ENCODE results near the gene EIF2S2.

Gene EIF2S2

GRCh38 chr20:34047917-34048316 lies 64.1 kb downstream of the EIF2S2 start:
- Mint-ChIP-seq H3K36me3 (ENCODE audit: low read depth) (peaks cover 1% of the 10 kb centered on the region), H3K27me3 (ENCODE audit: low read depth) (no peaks in the 10 kb centered on the region), H3K4me1 (ENCODE audit: low read depth) (peaks cover 12% of the 10 kb centered on the region), H3K27ac (no peak overlapping the region), H3K4me3 (no peak overlapping the region), H3K9me3 (no peaks in the 10 kb centered on the region)

GRCh38 chr20:34047010-34047687 lies 64.9 kb downstream of the EIF2S2 start:
- no peak overlapping the region for H3K27ac Mint-ChIP-seq
- peaks cover 11% of the 10 kb centered on the region for H3K4me1 Mint-ChIP-seq (ENCODE audit: low read depth)
- H3K36me3 Mint-ChIP-seq (ENCODE audit: low read depth): no peaks in the 10 kb centered on the region
- no peaks in the 10 kb centered on the region for H3K27me3 Mint-ChIP-seq (ENCODE audit: low read depth)
- no peak overlapping the region for H3K4me3 Mint-ChIP-seq
- H3K9me3 Mint-ChIP-seq: no peaks in the 10 kb centered on the region

GRCh38 chr20:34045930-34046725 lies 65.9 kb downstream of the EIF2S2 start:
- Mint-ChIP-seq H3K4me3 (no peak overlapping the region), H3K27ac (no peak overlapping the region), H3K36me3 (ENCODE audit: low read depth) (no peaks in the 10 kb centered on the region), H3K9me3 (no peaks in the 10 kb centered on the region), H3K27me3 (ENCODE audit: low read depth) (no peaks in the 10 kb centered on the region), H3K4me1 (ENCODE audit: low read depth) (peaks cover 11% of the 10 kb centered on the region)

- Mint-ChIP-seq H3K4me3 (no peak overlapping the region), H3K27ac (no peak overlapping the region), H3K4me1 (ENCODE audit: low read depth) (peaks cover 15% of the 10 kb centered on the region), H3K36me3 (ENCODE audit: low read depth) (no peaks in the 10 kb centered on the region), H3K27me3 (ENCODE audit: low read depth) (no peaks in the 10 kb centered on the region), H3K9me3 (no peaks in the 10 kb centered on the region)
Measured at GRCh38 chr20:34045294-34045693, 66.7 kb downstream of the EIF2S2 start.

- Mint-ChIP-seq H3K36me3 (ENCODE audit: low read depth) (no peaks in the 10 kb centered on the region), H3K9me3 (no peaks in the 10 kb centered on the region), H3K27ac (no peak overlapping the region), H3K27me3 (ENCODE audit: low read depth) (no peaks in the 10 kb centered on the region), H3K4me3 (no peak overlapping the region), H3K4me1 (ENCODE audit: low read depth) (peaks cover 13% of the 10 kb centered on the region)
Measured at GRCh38 chr20:34043025-34043424, 69.0 kb downstream of the EIF2S2 start.

GRCh38 chr20:34042262-34042661 lies 69.8 kb downstream of the EIF2S2 start:
- Mint-ChIP-seq H3K36me3 (ENCODE audit: low read depth) (no peaks in the 10 kb centered on the region), H3K27ac (no peak overlapping the region), H3K27me3 (ENCODE audit: low read depth) (no peaks in the 10 kb centered on the region), H3K4me1 (ENCODE audit: low read depth) (peaks cover 18% of the 10 kb centered on the region), H3K4me3 (no peak overlapping the region), H3K9me3 (no peaks in the 10 kb centered on the region)

GRCh38 chr20:34041226-34041625 lies 70.8 kb downstream of the EIF2S2 start:
- peaks cover 27% of the 10 kb centered on the region for H3K4me1 Mint-ChIP-seq (ENCODE audit: low read depth)
- no peaks in the 10 kb centered on the region for H3K9me3 Mint-ChIP-seq
- peaks cover 1% of the 10 kb centered on the region for H3K36me3 Mint-ChIP-seq (ENCODE audit: low read depth)
- no peak overlapping the region for H3K4me3 Mint-ChIP-seq
- no peak overlapping the region for H3K27ac Mint-ChIP-seq
- no peaks in the 10 kb centered on the region for H3K27me3 Mint-ChIP-seq (ENCODE audit: low read depth)

GRCh38 chr20:34040300-34040995 lies 71.6 kb downstream of the EIF2S2 start:
- H3K27ac Mint-ChIP-seq: no peak overlapping the region

More at GRCh38 chr20:34040300-34040995, 71.6 kb downstream of the EIF2S2 start:
- Mint-ChIP-seq H3K4me3 (no peak overlapping the region), H3K9me3 (no peaks in the 10 kb centered on the region), H3K4me1 (ENCODE audit: low read depth) (peaks cover 32% of the 10 kb centered on the region), H3K36me3 (ENCODE audit: low read depth) (peaks cover 3% of the 10 kb centered on the region), H3K27me3 (ENCODE audit: low read depth) (no peaks in the 10 kb centered on the region)
